Tibial nerve (tissue), 4 donors: ENCODE results near the gene TBC1D22A. TPM values are rescaled to one million over a fixed set of nuclear protein-coding genes. Genes with fewer than 3 reads are reported as not detected.

Source experiments
- DNase-seq, 2 donors: peaks; one replicate each; pipeline ENCODE4 v3.0.0-alpha.2; 2019; ENCODE audit warnings: low spot score in 2 of 2
- H3K27ac ChIP-seq, 4 donors: fragments of 200-600 bp; sonication (generic) in 3 of 4; one replicate each; pipeline ENCODE4 v1.5.1; 2017 to 2019; ENCODE audit warnings: mild to moderate bottlenecking in 1 of 4
- H3K27me3 ChIP-seq, 2 donors: fragments of 200-600 bp; sonication (generic) in 1 of 2; one replicate each; pipeline versions ENCODE4 v1.5.1 to v1.6.0; 2017 to 2019
- H3K36me3 ChIP-seq, 3 donors: fragments of 200-600 bp; sonication (generic); one replicate each; pipeline ENCODE4 v1.5.1; 2018 to 2019
- H3K4me1 ChIP-seq, 4 donors: fragments of 200-600 bp; sonication (generic) in 3 of 4; one replicate each; pipeline ENCODE4 v1.5.1; 2017 to 2019
- H3K4me3 ChIP-seq, 4 donors: fragments of 200-600 bp; sonication (generic) in 3 of 4; one replicate each; pipeline ENCODE4 v1.5.1; 2017 to 2019; ENCODE audit warnings: mild to moderate bottlenecking in 1 of 4, moderate library complexity in 1 of 4
- H3K9me3 ChIP-seq, 4 donors: fragments of 200-600 bp; sonication (generic) in 3 of 4; one replicate each; pipeline ENCODE4 v1.5.1; 2017 to 2019
- CTCF ChIP-seq, 5 experiments: fragments of 200-600 bp in 3 of 5; fragments of 450-650 bp in 2 of 5; sonication (generic) in 3 of 5; IDR thresholded peaks; one replicate each; pipeline ENCODE4 v1.5.1; 2016 to 2019; ENCODE audit warnings: antibody characterized with exemption in 5 of 5, mild to moderate bottlenecking in 3 of 5, moderate library complexity in 2 of 5
- EP300 ChIP-seq, 2 donors: sonication (generic); formaldehyde crosslinking; IDR thresholded peaks; one replicate each; pipeline ENCODE4 v1.6.1; 2017; ENCODE audit warnings: antibody characterized with exemption in 2 of 2, mild to moderate bottlenecking in 1 of 2
- POLR2A ChIP-seq, 2 donors: fragments of 450-650 bp; IDR thresholded peaks; one replicate each; pipeline ENCODE4 v1.6.1; 2017; ENCODE audit warnings: antibody characterized with exemption in 2 of 2, mild to moderate bottlenecking in 2 of 2, moderate library complexity in 2 of 2
- WGBS, 2 donors: methylation state at CpG; one replicate each; pipeline ENCODE4 v1.1.5; 2018; 5-methylcytosine and 5-hydroxymethylcytosine counted together
- total RNA-seq, 4 donors: library from RNA; depleted of rRNA; stranded (reverse); fragments of >200 nt; gene quantifications; one replicate each; pipeline ENCODE4 v1.1.0, GENCODE V29; 2016

TBC1D22A gene
- total RNA-seq, 4 donors from 2014 or later, result 27.3 to 35.4 (median 29.3) TPM

GRCh38 chr22:46753761-46754109 is 8.7 kb upstream of the TBC1D22A start:
- Histone ChIP-seq H3K9me3 (peaks cover 0 to 8% (median 0%) of the 10 kb centered on the region in 4 donors), H3K4me1 (peaks cover 0 to 60% (median 45%) of the 10 kb centered on the region in 4 donors), H3K27me3 (no peaks in the 10 kb centered on the region), H3K27ac (peak overlapping the region; percentile 42 to 85 (median 76)), H3K36me3 (no peaks in the 10 kb centered on the region), H3K4me3 (no peak overlapping the region)
- DNase-seq, result no peak
- TF ChIP-seq POLR2A (IDR thresholded peaks at IDR 0.05) (no peak), CTCF (IDR thresholded peaks at IDR 0.05) (no peak), EP300 (IDR thresholded peaks at IDR 0.05) (no peak)
- WGBS, 2 donors, result 88 to 91% methylated on average over 4 of the region's 4 CpGs

GRCh38 chr22:46754110-46754799 is 8.2 kb upstream of the TBC1D22A start:
- WGBS, 2 donors, result 22 to 36% methylated on average over 10 to 14 of the region's 14 CpGs
- H3K27me3 ChIP-seq, result no peaks in the 10 kb centered on the region
- TF ChIP-seq CTCF (IDR thresholded peaks at IDR 0.05) (no peak), EP300 (IDR thresholded peaks at IDR 0.05) (peak in 1 of 2 donors; percentile 82)
- no peak overlapping the region for H3K4me3 ChIP-seq
- DNase-seq, result peak; percentile 82 to 83
- no peaks in the 10 kb centered on the region for H3K36me3 ChIP-seq
- H3K27ac ChIP-seq, result peak overlapping the region; percentile 42 to 85 (median 76)
- H3K4me1 ChIP-seq, result peaks cover 0 to 64% (median 49%) of the 10 kb centered on the region in 4 donors
- peaks cover 0 to 8% (median 0%) of the 10 kb centered on the region in 4 donors for H3K9me3 ChIP-seq

GRCh38 chr22:46754826-46755225 is 7.6 kb upstream of the TBC1D22A start:
- DNase-seq, result no peak
- Histone ChIP-seq H3K9me3 (peaks cover 0 to 8% (median 0%) of the 10 kb centered on the region in 4 donors), H3K4me1 (peaks cover 0 to 60% (median 46%) of the 10 kb centered on the region in 4 donors), H3K36me3 (no peaks in the 10 kb centered on the region), H3K4me3 (no peak overlapping the region), H3K27ac (peak overlapping the region in 3 of 4 donors; percentile 75 to 85 (median 77)), H3K27me3 (no peaks in the 10 kb centered on the region)
- 83% methylated on average over 6 of the region's 6 CpGs for WGBS, 2 donors
- TF ChIP-seq EP300 (IDR thresholded peaks at IDR 0.05) (no peak), CTCF (IDR thresholded peaks at IDR 0.05) (no peak), POLR2A (IDR thresholded peaks at IDR 0.05) (no peak)

DNA sequence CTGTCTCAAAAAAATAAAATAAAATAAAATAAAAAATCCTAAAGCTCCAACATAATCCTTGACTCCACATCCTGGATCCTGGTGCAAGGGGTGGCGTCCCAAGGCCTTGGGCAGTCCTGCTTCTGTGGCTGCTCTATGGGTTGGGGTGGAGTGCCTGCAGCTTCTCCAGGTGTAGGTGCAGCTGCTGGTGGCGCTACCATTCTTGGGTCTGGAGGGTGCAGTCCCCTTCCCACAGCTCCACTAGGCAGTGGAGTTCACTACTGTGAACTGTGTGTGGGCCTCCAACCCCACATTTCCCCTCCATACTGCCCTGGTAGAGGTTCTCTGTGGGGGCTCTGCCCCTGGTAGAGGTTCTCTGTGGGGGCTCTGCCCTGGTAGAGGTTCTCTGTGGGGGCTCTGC is 6.9 kb upstream of the TBC1D22A start:
- H3K9me3 ChIP-seq, result peaks cover 0 to 8% (median 0%) of the 10 kb centered on the region in 4 donors
- H3K36me3 ChIP-seq, result no peaks in the 10 kb centered on the region
- no peaks in the 10 kb centered on the region for H3K27me3 ChIP-seq
- 96 to 97% methylated on average over 2 of the region's 2 CpGs for WGBS, 2 donors
- peaks cover 0 to 53% (median 39%) of the 10 kb centered on the region in 4 donors for H3K4me1 ChIP-seq
- no peak overlapping the region for H3K4me3 ChIP-seq
- no peak overlapping the region for H3K27ac ChIP-seq
- no peak for TF ChIP-seq EP300 (IDR thresholded peaks at IDR 0.05)
- no peak for TF ChIP-seq CTCF (IDR thresholded peaks at IDR 0.05)
- no peak for TF ChIP-seq POLR2A (IDR thresholded peaks at IDR 0.05)
- no peak for DNase-seq

DNA sequence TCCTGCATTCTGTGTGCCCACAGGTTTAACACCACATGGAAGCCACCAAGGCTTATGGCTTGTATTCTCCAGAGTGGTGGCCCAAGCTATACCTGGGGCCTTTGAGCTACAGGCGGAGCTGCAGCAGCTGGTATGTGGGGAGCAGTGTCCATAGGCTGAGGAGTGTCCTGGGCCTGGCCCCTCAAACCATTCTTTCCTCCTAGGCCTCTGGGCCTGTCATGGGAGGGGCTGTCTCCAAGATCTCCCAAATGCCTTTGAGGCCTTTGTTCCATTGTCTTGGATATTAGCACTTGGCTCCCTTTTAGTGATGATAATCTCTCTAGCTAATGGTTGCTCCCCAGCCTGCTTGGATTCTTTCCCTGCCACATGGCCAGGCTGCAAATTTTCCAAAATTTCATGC is 6.4 kb upstream of the TBC1D22A start:
- no peak overlapping the region for H3K4me3 ChIP-seq
- 100% methylated on average over 1 of the region's 1 CpG for WGBS, 2 donors
- TF ChIP-seq POLR2A (IDR thresholded peaks at IDR 0.05), result no peak
- no peak for TF ChIP-seq EP300 (IDR thresholded peaks at IDR 0.05)
- TF ChIP-seq CTCF (IDR thresholded peaks at IDR 0.05), result no peak
- no peaks in the 10 kb centered on the region for H3K27me3 ChIP-seq
- H3K36me3 ChIP-seq, result no peaks in the 10 kb centered on the region
- DNase-seq, result no peak
- no peak overlapping the region for H3K27ac ChIP-seq
- H3K4me1 ChIP-seq, result peaks cover 0 to 50% (median 34%) of the 10 kb centered on the region in 4 donors
- H3K9me3 ChIP-seq, result peaks cover 0 to 8% (median 0%) of the 10 kb centered on the region in 4 donors
